Ishikawa (cell line): Measurements from ENCODE around the gene CCR5AS.

ENCODE experiments used
- CEBPB ChIP-seq: IDR thresholded peaks from 2 replicates; pipeline ENCODE4 v1.6.1; 2012
- CREB1 ChIP-seq: IDR thresholded peaks from 2 replicates; pipeline ENCODE4 v1.6.1; 2012; ENCODE audit warnings: low read depth
- EGR1 ChIP-seq: IDR thresholded peaks from 2 replicates; pipeline ENCODE4 v1.6.1; 2012
- EP300 ChIP-seq: IDR thresholded peaks from 2 replicates; pipeline ENCODE4 v1.6.1; 2012; ENCODE audit warnings: borderline replicate concordance
- FOXM1 ChIP-seq: IDR thresholded peaks from 2 replicates; pipeline ENCODE4 v1.6.1; 2012; ENCODE audit warnings: low read depth, borderline replicate concordance
- MAX ChIP-seq: IDR thresholded peaks from 2 replicates; pipeline ENCODE4 v1.6.1; 2012
- NFIC ChIP-seq: IDR thresholded peaks from 2 replicates; pipeline ENCODE4 v1.6.1; 2012
- RAD21 ChIP-seq: IDR thresholded peaks from 2 replicates; pipeline ENCODE4 v1.6.1; 2012; ENCODE audit warnings: low read depth
- REST ChIP-seq: IDR thresholded peaks from 2 replicates; pipeline ENCODE4 v1.6.1; 2012; ENCODE audit warnings: low read depth, mild to moderate bottlenecking
- TAF1 ChIP-seq: IDR thresholded peaks from 2 replicates; pipeline ENCODE4 v1.6.1; 2012; ENCODE audit warnings: low read depth, mild to moderate bottlenecking
- TCF12 ChIP-seq: IDR thresholded peaks from 2 replicates; pipeline ENCODE4 v1.6.1; 2012; ENCODE audit warnings: low read depth
- TEAD4 ChIP-seq: IDR thresholded peaks from 2 replicates; pipeline ENCODE4 v1.6.1; 2012
- USF1 ChIP-seq: IDR thresholded peaks from 2 replicates; pipeline ENCODE4 v1.6.1; 2012
- YY1 ChIP-seq: IDR thresholded peaks from 2 replicates; pipeline ENCODE4 v1.6.1; 2012; ENCODE audit warnings: low read depth
- ZBTB7A ChIP-seq: IDR thresholded peaks from 2 replicates; pipeline ENCODE4 v1.6.1; 2012; ENCODE audit warnings: low read depth

Gene CCR5AS

GRCh38 chr3:46406788-46407611 is at the start of gene CCR5AS, which contains the start of gene CCRL2:
CCR5AS (minus strand) TSS chr3:46407066.
CCRL2 (plus strand) TSS chr3:46407259; CDS start chr3:46408080, 821 bp downstream.
- TF ChIP-seq FOXM1: no peak
- no peak for TF ChIP-seq CEBPB
- TF ChIP-seq TCF12: no peak
- TF ChIP-seq ZBTB7A: no peak
- no peak for TF ChIP-seq EP300
- TF ChIP-seq USF1: no peak
- no peak for TF ChIP-seq CREB1
- no peak for TF ChIP-seq TAF1
- TF ChIP-seq REST: no peak
- TF ChIP-seq EGR1: no peak
- no peak for TF ChIP-seq TEAD4
- TF ChIP-seq NFIC: no peak
- TF ChIP-seq RAD21: no peak
- no peak for TF ChIP-seq YY1
- no peak for TF ChIP-seq MAX

- TF ChIP-seq CEBPB (no peak), EP300 (no peak), RAD21 (no peak), FOXM1 (no peak), NFIC (no peak), REST (no peak), YY1 (no peak), TEAD4 (no peak), MAX (no peak), CREB1 (no peak), EGR1 (no peak), TAF1 (no peak), USF1 (no peak), TCF12 (no peak), ZBTB7A (no peak)
Measured at GRCh38 chr3:46456118-46456517, 49.3 kb upstream of the CCR5AS start.

GRCh38 chr3:46455231-46456115 is 48.6 kb upstream of the CCR5AS start:
- TF ChIP-seq FOXM1: no peak
- no peak for TF ChIP-seq EP300
- TF ChIP-seq TEAD4: no peak
- no peak for TF ChIP-seq NFIC
- TF ChIP-seq USF1: no peak
- TF ChIP-seq TAF1: no peak
- no peak for TF ChIP-seq YY1
- no peak for TF ChIP-seq REST
- TF ChIP-seq CEBPB: no peak
